GM19452 (cell line): ENCODE results near the gene OPN5.
"Not testable (repeated sequence)": the region's sequence is repeated elsewhere in the genome, so short reads cannot be mapped to it uniquely, and the experiment has no call there.

Experiments
- ATAC-seq: cut with Tn5 transposase; IDR thresholded peaks from one replicate; pipeline ENCODE4 v1.9.1; 2021; ENCODE audit not compliant: unreplicated experiment

Gene OPN5

DNA sequence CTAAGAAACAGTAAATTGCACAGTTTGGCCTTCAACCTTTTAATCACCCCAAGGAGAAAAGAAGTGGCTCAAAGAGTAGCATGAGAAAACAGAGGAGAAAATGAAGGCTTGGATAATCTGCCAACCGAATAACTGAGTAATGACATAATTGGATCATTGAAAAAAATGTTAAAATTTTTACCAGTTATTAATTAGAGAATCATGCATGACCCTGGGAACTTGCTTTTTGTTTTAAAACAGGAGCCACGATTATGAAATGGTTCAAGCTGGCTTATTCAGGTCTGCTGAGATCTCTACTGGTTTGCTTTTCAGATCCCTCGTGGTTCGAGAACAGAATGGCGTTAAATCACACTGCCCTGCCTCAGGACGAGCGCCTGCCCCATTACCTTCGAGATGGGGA is at the start of gene OPN5:
Gene OPN5, plus strand, starts transcription at position 301 of the 400 bp plus-strand sequence. Its CDS starts 35 bp downstream, at position 336.
- no peak for ATAC-seq

DNA sequence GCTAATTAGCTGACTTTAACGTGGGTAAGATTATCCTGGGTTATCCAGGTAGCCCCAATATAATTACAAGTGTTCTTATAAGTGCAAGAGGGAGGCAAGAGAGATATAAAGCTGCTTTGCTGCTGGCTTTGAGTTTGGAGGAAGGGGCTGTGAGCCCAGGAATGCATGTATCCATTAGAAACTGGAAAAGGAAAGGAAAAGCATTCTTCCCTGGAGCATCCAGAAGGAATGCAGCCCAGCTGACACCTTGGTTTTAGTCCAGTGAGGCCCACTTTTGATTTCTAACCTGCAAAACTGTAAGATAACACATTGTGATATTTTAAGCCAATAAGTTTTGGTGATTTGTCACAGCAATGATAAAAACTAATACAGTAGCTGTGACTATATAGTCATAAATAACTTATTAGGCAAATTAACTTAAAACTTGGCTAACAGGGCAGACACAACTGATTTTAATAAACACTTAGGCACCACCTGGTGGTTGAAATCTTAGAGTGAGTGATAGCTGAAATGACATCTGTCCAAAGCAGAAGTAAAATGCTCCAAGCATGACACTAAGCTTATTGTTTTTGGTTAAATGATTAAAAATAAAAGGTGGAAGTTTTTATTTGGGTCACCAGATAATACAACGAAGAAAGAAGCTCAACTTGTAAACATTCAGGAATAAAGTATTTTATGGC is 47.8 kb upstream of the OPN5 start:
- peak; percentile 73 for ATAC-seq

- no peak for ATAC-seq
Observed at GRCh38 chr6:47734831-47735481, 46.9 kb upstream of the OPN5 start.

DNA sequence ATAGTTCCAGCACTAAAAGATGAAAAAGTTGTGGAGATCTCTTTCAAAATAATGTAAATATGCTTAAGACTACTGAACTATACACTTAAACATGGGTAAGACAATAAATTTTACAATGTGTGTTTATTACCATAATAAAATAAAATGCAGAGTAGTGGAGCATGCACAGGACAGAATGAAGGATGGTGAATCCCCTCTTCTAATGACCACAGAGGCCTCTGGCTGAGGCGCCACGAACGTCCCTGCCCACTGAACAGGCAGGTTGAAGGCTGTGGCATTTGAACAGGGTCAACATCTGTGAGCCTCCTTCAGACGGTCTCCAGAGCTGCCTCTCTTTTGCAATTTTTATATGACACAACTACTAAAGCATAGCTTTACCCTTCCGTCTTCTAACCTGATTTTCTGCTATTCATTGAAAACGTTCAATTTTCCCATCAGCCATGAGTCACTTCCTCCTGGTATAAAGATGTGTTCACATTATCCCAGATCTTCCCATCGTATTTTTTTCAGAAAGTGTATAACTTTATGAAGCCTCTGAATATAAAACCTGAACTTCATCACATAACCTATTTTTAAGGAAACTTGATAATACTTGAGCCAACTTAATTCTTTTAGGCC is 45.6 kb upstream of the OPN5 start:
- no peak for ATAC-seq

DNA sequence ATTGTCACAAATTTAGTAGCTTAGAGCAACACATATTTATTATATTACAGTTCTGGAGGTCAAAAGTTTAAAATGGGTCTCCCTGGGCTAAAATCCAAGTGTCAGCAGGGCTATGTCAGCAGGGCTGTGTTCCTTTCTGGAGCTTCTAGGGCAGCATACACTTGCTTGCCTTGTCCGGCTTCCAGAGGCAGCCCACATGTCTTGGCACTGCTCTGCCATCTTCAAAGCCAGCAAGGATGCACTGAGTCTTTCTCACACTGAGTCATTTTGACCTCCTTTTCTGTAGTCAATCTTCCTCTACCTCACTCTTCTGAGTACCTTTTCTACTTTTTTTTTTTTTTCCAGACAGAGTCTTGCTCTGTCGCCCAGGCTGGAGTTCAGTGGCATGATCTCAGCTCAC is 44.4 kb upstream of the OPN5 start:
- ATAC-seq, result no peak

DNA sequence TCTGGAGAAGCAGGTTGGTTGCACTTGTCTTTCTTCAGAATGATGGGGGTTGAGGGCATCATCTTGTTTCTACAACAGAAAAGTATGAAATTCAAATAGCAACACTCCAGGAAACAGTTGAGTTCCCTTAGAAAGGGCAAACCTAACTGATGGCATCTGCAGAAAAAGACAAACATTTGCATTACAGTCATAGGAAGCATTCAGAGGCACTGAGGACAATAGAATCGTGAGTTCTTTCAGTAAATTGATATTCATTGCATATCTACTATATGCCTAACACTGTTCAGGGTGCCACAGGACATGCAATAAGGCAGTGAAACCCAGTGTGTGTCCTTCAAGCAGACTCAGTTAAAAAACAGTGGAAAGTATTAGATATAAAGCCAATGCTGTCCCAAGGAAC is 41.1 kb upstream of the OPN5 start:
- ATAC-seq, result no peak

DNA sequence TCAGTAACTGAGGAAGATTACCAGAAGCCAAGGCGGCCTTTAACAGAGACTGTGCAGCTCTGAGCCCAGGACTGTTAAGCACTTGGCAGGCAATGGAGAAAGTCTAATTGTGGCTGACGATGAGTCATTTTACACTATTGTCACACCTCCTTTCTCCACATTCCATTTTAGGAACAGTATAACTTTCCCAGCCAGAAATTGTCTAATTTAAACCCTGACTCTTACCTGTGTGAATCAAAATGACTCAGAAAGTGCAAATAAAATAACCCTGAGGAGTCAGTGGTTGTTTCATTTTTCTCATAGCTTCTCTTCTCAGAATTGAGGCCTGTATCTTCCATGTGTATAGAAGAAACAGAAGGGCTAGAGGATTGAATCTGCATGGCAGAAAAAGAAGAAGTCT is 40.0 kb upstream of the OPN5 start:
- ATAC-seq, result peak; percentile 69

DNA sequence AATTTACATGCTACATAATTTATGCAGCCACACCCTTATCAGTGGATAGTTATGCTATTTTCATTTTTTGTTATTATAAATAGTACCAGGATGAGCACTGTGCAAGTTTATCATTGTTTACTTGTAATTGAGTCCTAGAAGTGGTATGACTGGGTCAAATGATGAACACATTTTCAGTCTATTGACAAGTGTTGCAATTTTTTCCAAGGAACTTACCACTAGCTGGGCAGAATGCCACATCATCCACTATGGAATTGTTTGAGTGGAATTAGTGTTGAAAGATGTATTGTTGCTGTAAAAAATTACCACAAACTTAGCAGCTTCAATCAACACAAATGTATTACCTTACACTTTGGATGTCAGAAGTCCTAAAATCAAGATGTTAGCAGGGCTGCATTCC is 38.1 kb upstream of the OPN5 start:
- no peak for ATAC-seq

- not testable (repeated sequence) for ATAC-seq
Observed at GRCh38 chr6:47745269-47745668, 36.6 kb upstream of the OPN5 start.

GRCh38 chr6:47749757-47750156 is 32.1 kb upstream of the OPN5 start:
- ATAC-seq, result no peak

DNA sequence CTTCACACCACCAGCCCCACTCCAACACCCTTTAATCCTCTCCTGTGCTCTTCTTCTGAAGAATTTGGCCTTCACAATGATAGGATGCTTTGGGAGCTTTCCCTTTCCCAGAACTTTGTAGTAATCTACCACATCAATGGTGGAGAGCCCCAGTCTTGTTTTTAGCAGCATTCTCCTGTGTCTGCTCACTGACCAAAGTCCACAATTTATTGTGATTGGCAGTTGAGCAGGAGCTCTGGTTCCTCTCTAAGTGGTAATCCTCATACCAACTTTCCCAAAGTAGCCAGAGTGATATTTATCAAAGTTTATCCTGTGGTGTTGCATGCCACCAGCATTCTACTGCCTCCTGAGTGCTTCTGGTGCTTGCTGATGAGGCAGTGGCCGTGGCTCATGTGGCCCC is 29.0 kb upstream of the OPN5 start:
- no peak for ATAC-seq

DNA sequence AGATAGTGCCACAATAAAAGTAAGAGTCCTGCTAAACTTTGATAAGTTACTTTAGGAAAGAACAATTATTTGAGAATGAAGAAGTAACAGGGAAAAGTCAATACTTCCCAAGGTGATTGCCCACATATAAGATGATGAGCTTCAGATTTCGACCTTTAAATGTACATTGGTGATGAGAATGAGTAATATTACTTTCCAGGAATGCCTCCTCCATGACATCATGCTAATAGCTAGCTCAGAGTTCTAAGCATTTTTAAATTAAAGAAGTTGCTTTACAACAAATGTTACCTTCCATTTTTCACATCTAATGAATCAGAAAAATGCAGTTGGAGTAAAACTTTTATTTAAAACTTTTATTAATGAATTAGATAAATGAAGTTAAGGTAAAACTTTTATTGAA is 22.5 kb upstream of the OPN5 start:
- ATAC-seq, result no peak

DNA sequence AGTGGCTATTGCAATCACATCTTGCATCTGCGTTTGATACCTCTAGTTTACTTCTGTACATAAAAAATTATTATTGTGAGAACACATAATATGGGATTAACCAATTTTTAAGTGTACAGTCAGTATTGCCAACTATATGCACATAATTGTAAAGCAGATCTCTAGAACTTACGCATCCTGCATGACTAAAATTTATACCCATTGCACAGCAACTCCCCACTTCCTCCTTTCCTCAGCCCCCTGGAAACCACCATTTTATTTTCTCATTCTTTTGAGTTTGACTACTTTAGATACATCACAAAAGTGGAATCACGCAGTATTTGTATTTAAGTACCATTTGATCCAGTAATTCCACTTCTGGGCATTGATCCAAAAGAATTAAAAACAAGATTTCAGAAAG is 19.3 kb upstream of the OPN5 start:
- no peak for ATAC-seq

DNA sequence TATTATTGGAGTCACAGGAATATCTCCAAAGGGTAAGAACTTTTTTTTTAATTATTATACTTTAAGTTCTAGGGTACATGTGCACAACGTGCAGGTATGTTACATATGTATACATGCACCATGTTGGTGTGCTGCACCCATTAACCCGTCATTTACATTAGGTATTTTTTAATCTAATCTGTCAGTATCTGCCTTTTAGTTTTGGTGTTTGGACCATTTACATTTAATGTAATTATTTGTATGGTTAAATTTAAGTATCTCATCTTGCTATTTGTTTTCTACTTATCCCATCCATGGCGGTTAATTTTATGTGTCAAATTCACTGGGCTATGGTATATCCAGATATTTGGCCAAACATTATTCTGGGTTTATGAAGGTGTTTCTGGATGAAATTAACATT is 15.4 kb upstream of the OPN5 start:
- ATAC-seq, result no peak

DNA sequence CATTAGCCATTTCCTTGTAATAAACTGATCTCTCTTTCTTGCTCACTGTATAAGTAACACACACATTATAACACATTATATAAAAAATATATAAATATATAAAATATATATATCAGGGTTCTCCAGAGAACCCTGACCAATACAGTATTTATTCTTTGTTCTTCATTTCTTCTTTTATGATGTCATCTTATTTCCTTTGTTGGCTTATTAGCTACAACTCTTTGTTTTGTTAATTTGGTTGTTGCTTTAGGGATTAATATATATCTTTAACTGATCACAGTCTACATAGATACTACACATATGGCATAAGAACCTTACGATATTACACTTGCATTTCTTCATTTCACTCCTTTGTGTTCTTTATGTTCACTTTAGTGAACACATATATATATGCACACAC is 14.7 kb upstream of the OPN5 start:
- ATAC-seq, result no peak

DNA sequence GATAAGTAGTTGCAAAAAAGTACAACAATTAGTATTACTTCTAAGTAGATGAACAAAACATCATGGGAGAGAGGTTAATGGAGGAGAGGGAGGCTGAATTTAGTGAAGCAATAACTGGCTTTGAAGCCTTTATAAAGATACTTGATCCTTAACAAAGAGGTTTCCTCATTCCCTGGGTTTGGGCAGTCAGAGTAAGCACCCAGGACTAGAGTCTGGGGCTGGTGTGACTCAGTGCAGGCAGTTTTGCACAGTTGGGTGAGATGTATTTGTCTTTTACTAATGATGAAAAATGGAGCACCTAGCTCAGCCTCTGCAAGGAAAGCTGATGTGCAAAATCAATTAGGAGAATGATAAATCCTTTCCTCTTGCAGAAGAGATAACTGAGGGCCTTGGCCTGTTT is 11.8 kb upstream of the OPN5 start:
- no peak for ATAC-seq

DNA sequence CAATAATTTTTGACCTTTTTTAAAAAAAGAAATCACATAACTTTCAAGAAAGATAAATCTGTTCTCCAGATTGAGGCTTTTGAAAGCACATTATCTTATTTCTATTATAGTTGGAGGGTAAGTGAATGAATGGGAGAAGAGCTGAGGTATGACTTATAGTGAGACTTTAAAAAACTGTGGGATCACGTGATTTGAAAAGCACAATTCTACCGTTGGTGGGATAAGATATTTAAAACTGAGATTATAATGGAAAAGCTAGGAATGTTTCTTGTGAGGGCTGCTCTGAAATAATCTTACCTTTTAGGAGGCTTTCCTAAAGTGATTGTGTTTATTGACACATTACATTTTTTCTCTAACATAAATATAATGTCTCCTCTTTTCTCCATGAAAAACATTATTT is 9.5 kb upstream of the OPN5 start:
- no peak for ATAC-seq

- no peak for ATAC-seq
Observed at GRCh38 chr6:47773005-47773404, 8.8 kb upstream of the OPN5 start.

GRCh38 chr6:47780510-47781356 is 1.1 kb upstream of the OPN5 start:
- peak; percentile 93 for ATAC-seq

DNA sequence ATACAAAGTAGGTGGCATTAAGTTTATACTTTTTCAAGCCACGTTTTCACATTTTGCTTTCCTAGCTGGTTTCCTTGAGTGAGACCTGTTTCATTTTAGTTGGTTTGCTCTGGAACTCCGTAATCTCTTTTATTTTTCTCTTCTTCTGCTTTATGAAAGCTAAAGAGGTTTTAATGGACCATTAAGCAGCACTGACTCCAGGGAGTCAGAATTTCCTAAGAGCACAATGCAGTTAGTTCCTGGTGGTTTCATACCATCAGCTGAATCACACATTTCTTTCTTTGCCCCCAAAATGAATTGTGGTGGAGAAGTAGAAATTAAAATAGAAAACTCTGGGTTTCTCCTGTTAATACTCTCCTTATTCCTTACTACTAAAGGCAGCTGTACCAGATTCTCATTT is 3.4 kb downstream of the OPN5 start:
- ATAC-seq, result no peak

DNA sequence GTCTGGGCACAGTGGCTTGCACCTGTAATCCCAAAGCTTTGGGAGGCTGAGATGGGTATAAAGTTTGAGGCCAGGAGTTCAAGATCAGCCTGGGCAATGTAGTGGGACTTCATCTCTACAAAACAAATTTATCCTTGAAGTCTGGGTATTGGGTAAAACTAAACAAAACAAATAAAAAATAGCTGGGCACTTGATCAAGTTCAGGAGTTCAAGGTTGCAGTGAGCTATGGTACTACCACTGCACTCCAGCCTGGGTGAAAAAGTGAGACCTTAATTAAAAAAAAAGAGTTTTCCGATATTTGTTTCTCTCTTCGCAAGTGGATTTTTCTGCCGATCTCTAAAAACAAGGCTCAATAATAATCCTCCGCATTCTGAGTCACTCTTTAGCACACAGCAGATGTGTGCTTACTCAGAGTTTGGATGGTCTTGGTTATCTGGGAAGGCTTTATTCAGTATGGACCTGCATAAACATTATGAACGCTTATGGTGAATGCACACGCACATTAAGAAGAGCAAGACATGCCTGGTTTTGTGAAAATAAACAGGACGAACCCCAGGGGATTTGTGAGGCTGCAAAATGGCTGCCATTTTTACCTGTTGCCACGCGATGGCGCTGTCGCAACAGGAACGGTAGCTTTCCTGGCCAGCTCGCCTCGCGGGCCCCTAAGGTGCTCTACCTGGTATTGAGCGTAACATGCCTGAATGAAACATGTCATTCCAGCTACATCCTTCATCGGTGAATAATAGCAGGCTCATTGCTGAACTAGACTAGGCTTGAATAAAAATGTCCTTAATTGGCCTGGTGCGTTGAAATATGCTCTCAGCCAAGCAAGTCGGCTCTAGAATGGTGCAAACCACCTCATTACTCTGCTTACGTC is 6.0 kb downstream of the OPN5 start:
- peak; percentile 79 for ATAC-seq
